Vagina (tissue), 2 donors: ENCODE results near the gene MYO19.

Source experiments
- CTCF ChIP-seq, 3 experiments: fragments of 450-650 bp in 2 of 3; fragments of 200-600 bp in 1 of 3; sonication (generic) in 1 of 3; IDR thresholded peaks; one replicate each; pipeline ENCODE4 v1.5.1; 2017 to 2019; ENCODE audit warnings: antibody characterized with exemption in 3 of 3, mild to moderate bottlenecking in 2 of 3, moderate library complexity in 2 of 3
- POLR2A ChIP-seq, 2 donors: fragments of 450-650 bp; IDR thresholded peaks; one replicate each; pipeline ENCODE4 v1.6.1; 2017; ENCODE audit warnings: antibody characterized with exemption in 2 of 2, mild to moderate bottlenecking in 2 of 2, moderate library complexity in 2 of 2

- no peak for TF ChIP-seq CTCF (IDR thresholded peaks at IDR 0.05)
- no peak for TF ChIP-seq POLR2A (IDR thresholded peaks at IDR 0.05)
Observed at GRCh38 chr17:36542755-36543154, 8.1 kb upstream of the MYO19 start.
